Hypothalamus (tissue), 51 donors: ENCODE results near the gene ZNF674.

Experiments
- DNase-seq, 51 donors: peaks; one replicate each; lab custom pipeline; 2025; lab: John Stamatoyannopoulos, UW

Gene ZNF674

GRCh38 chrX:46545111-46546005 lies at the start of gene ZNF674:
ZNF674 (minus strand) TSS chrX:46545421; CDS start chrX:46542087, 3,334 bp downstream.
- peak; percentile 6 to 89 (median 76) for DNase-seq

DNA sequence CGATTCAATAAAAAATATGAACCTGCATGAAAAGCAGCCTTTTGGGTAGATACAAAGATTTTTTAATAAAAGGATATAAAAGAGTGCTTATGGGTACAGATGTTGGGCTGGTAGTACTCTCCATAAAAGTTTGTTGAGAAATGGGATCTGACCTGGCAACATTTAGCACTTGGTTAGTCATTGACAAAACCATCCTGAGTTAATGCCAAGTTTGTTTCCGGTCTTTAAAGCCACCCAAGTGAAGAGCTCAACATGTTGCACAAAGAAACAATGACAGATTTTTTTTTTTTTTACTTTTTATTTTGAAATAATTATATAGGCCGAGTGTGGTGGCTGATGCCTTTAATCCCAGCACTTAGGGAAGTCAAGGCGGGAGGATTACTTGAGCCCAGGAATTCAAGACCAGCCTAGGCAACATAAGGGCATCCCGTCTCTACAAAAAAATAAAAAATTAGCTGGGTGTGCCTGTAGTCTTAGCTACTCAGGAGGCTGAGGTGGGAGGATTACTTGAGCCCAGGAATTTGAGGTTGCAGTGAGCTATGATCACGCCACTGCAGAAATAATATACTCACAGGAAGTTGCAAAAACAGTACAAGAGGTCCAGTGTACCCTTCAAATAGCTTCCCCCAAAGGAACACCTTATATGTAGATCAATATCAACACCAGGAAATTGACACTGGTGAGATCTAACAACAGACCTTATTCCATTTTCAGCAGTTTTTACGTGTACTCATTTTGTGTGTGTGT lies 44.9 kb upstream of the ZNF674 start:
- no peak for DNase-seq

GRCh38 chrX:46588263-46588662 lies 43.0 kb upstream of the ZNF674 start:
- peak in 17 of 51 donors; percentile 1 to 30 (median 6) for DNase-seq

DNA sequence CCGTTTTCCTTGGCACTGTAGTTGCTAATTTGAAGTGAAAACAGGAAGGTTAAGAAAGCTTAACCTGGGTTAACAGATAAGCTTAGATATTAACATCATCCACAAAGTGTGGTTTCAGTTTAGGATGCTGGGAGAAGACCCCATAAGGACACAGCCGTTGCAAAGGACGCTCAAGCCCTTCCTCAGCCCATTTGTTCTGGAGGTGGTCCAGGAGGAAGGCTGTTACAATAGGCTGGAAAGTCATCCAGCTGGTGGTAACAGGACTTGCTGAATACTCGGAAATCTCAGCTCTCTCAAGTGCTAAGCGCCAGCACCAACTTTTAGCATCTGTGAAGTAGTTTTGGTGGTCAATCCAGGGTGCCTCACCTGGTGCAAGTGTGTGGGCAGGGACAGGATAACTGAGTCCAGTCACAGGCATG lies 42.5 kb upstream of the ZNF674 start:
- DNase-seq: no peak

GRCh38 chrX:46587158-46587557 lies 41.9 kb upstream of the ZNF674 start:
- DNase-seq: peak in 1 of 51 donors; percentile 0

GRCh38 chrX:46584736-46585135 lies 39.5 kb upstream of the ZNF674 start:
- DNase-seq: no peak

- peak in 5 of 51 donors; percentile 1 to 32 (median 5) for DNase-seq
Measured at GRCh38 chrX:46582966-46583365, 37.7 kb upstream of the ZNF674 start.

GRCh38 chrX:46582325-46582724 lies 37.1 kb upstream of the ZNF674 start:
- DNase-seq: no peak

- DNase-seq: no peak
Measured at GRCh38 chrX:46580613-46581012, 35.4 kb upstream of the ZNF674 start.

- no peak for DNase-seq
Measured at GRCh38 chrX:46579250-46579649, 34.0 kb upstream of the ZNF674 start.

DNA sequence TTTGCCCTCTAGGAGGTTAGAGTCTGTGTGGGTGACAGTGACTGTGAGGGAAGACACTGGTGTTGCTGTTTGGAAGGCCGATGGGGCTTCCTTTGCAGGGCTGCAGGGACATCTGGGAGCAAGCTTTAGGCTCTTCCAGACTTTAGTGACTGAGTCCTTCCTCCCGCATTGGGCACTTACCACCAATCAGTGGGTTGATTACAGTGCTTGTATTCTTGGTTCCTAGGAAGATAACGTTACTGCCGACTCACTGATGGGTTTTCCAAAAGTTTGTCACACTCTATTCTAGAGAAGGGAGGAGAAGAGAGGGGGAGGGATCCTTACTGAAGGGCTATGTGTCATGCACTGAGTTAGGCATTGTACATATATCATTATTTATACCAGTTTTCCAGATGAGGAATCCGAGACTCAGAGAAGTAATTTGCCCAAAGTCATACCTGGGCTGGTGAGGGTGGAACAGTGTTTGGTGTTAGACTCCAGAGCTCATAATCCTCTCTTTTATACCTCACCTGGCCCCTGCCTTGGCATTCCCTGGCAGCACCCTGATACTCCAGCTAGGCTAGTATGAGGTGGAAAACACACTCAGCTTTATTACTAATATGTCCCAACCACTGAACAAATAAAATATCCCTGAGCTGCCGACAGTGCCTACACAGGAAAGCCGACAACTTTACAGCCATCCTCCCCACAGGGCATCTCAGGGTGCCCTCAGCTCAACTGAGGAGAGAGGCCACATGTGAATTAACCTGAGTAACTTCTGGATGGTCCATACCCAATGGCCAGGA lies 32.2 kb upstream of the ZNF674 start:
- no peak for DNase-seq

DNA sequence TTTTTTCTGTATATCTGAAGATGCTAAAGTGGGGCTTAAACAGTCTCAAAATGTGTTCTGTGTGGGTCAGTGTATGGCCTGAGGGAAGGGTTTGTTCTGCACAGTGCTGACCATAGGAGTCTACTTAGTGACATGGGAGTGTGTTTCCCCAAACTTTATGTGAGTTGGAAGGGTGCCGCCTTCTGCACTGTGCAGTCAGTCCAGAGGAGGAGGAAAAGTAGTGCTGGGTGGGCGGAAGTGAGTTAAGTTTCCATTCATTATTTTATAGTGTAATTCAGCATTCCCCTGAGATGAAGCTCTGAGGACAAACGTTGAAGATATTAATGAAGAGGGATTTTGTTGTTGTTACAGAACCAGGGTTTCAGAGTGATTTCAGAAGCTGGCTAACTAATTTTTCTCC lies 31.2 kb upstream of the ZNF674 start:
- DNase-seq: no peak

DNA sequence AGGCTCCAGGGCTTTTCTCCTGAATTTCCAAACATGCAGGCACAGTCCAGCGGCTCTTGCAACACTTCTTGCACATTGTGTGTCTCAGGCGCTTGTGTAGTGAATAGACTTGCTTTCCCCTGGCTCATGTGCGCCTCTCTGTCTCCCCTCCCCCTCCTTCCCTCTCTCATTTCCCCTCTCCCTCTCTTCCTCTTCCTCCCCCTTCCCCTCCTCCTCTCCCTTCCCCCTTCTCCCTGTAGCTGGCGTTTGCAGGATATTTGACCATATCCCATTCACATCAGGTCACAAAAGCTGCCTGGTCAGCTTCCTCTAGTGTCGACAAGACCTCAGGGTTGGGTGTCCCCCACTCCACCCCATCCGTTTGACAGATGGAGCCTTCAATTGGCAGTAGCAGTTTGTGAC lies 30.8 kb upstream of the ZNF674 start:
- peak in 15 of 51 donors; percentile 0 to 48 (median 6) for DNase-seq

- DNase-seq: no peak
Measured at GRCh38 chrX:46575586-46575985, 30.4 kb upstream of the ZNF674 start.

DNA sequence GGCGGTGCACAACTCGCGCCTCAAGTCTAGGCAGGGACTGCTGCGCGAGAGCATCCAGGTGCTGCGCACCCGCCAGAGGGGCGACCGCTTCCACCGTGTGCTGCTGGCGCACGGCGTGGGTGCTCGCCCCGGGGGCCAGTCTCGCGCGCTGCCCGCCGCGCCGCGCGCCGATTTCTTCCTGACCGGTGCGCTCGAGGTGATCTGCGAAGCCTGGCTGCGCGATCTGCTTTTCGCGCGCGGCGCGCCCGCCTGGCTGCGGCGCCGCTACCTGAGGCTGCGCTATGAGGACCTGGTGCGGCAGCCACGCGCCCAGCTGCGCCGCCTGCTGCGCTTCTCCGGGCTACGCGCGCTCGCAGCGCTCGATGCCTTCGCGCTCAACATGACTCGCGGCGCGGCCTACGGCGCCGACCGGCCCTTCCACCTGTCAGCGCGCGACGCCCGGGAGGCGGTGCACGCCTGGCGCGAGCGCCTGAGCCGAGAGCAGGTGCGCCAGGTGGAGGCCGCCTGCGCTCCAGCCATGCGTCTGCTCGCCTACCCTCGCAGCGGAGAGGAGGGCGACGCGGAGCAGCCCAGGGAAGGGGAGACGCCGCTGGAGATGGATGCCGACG lies 29.7 kb upstream of the ZNF674 start:
- peak in 4 of 51 donors; percentile 3 to 20 (median 10) for DNase-seq

GRCh38 chrX:46573892-46574773 lies 28.9 kb upstream of the ZNF674 start:
- peak in 17 of 51 donors; percentile 0 to 54 (median 8) for DNase-seq

DNA sequence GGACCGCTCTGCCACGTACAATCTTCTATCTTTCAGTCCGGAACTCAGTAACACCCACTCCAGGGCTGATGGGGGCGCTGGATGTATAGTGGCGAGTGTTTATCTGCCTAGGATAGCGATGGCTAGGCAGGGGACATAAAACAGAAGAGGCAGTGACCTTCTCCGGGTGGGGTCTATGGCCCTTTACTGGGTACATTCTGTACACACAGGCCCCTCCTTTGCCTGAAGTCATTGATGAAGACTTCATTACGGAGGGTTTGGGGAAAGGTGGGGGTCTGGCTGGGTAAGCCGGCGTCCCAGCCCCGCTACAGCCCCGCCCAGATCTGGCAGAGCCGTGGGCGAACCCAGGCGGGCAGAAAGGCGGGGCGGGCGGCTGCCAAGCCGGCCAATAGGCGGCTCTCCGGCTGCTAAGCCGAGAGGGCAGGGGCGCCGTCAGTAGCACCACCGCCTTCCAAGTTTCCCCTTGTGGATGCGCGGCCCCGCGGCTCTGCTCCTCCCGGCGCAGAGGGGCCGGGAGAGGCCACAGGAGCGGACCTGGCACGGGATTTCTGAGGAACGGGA lies 28.2 kb upstream of the ZNF674 start, which contains the start of gene CHST7:
Gene CHST7, plus strand, starts transcription at position 435 of the 561 bp plus-strand sequence. CDS start 167 bp downstream, outside the sequence.
- peak in 46 of 51 donors; percentile 1 to 67 (median 27) for DNase-seq

- DNase-seq: no peak
Measured at GRCh38 chrX:46572340-46572936, 27.2 kb upstream of the ZNF674 start.
